H1 (cell line): Measurements from ENCODE around the gene BEAN1. TPM values are rescaled to one million over a fixed set of nuclear protein-coding genes. Genes with fewer than 3 reads are reported as not detected.

Source experiments
- CTCF ChIA-PET: fragments of 300-600 bp; sonication (Branson Sonifier 250); formaldehyde crosslinking; loops from one replicate; lab custom pipeline; 2021; ENCODE audit not compliant: partially characterized antibody; lab: Charles Lee
- POLR2A ChIA-PET: fragments of 300-600 bp; sonication (Branson Sonifier 250); formaldehyde crosslinking; loops from one replicate; lab custom pipeline; 2021; ENCODE audit warnings: inconsistent platforms; ENCODE audit not compliant: partially characterized antibody; lab: Charles Lee
- DNase-seq, 2 experiments: peaks; one replicate each; pipeline versions ENCODE4 v3.0.0 to v3.0.0-alpha.2; 2010 to 2022; ENCODE audit warnings: low spot score in 2 of 2, low read depth in 1 of 2, mixed read lengths in 1 of 2
- FAIRE-seq: peaks from 2 replicates; lab custom pipeline; 2011; peaks lifted over from hg19 to GRCh38; lab: Jason Lieb, UNC
- H2AFZ ChIP-seq: 2 replicates; pipeline ENCODE4 v1.8.1; 2012; ENCODE audit warnings: low read length, inconsistent platforms
- H2AK5ac ChIP-seq: 2 replicates; pipeline ENCODE4 v1.6.1; 2013; ENCODE audit warnings: low read depth, low read length
- H2BK120ac ChIP-seq: replicated peaks from 2 replicates; pipeline ENCODE3; 2013; ENCODE audit warnings: low read depth, low read length, inconsistent platforms
- H2BK12ac ChIP-seq: 2 replicates; pipeline ENCODE4 v1.6.1; 2013; ENCODE audit warnings: low read depth, low read length
- H2BK15ac ChIP-seq: 2 replicates; pipeline ENCODE4 v1.6.1; 2013; ENCODE audit warnings: low read length
- H2BK20ac ChIP-seq: 2 replicates; pipeline ENCODE4 v1.6.1; 2013; ENCODE audit warnings: low read length
- H2BK5ac ChIP-seq: 2 replicates; pipeline ENCODE4 v1.6.1; 2013; ENCODE audit warnings: low read depth, low read length
- H3K14ac ChIP-seq: 2 replicates; pipeline ENCODE4 v1.6.1; 2013; ENCODE audit warnings: inconsistent platforms; ENCODE audit not compliant: insufficient read length
- H3K18ac ChIP-seq: 2 replicates; pipeline ENCODE4 v1.6.1; 2013; ENCODE audit warnings: low read length; ENCODE audit errors: extremely low read depth
- H3K23ac ChIP-seq: 2 replicates; pipeline ENCODE4 v1.6.1; 2013; ENCODE audit warnings: inconsistent platforms; ENCODE audit not compliant: insufficient read length
- H3K23me2 ChIP-seq: 2 replicates; pipeline ENCODE4 v1.6.1; 2013; ENCODE audit warnings: low read depth, low read length
- H3K27ac ChIP-seq: 2 replicates; pipeline ENCODE4 v1.6.1; 2011; ENCODE audit warnings: low read depth, low read length, inconsistent platforms
- H3K27me3 ChIP-seq, 4 experiments: replicated peaks in 1 of 4; 1 replicate in 1 of 4; 2 replicates in 3 of 4; pipeline versions ENCODE4 v1.6.1 to v1.8.1; 2011 to 2013; ENCODE audit warnings: low read length in 3 of 4, mild to moderate bottlenecking in 3 of 4, inconsistent platforms in 2 of 4, mixed read lengths in 2 of 4, moderate library complexity in 1 of 4; ENCODE audit not compliant: control insufficient read depth in 3 of 4, insufficient read depth in 3 of 4; ENCODE audit errors: extremely low read depth in 1 of 4
- H3K36me3 ChIP-seq, 4 experiments: 2 replicates each; pipeline versions ENCODE4 v1.6.1 to v1.8.1; 2011 to 2013; ENCODE audit warnings: mild to moderate bottlenecking in 4 of 4, low read length in 3 of 4, moderate library complexity in 2 of 4, control low read depth in 1 of 4, inconsistent platforms in 1 of 4; ENCODE audit not compliant: insufficient read depth in 4 of 4, control insufficient read depth in 2 of 4
- H3K4ac ChIP-seq: replicated peaks from 2 replicates; pipeline ENCODE3; 2013; ENCODE audit warnings: low read length, low read depth, mixed read lengths, inconsistent platforms; ENCODE audit not compliant: insufficient read length
- H3K4me1 ChIP-seq, 4 experiments: replicated peaks in 1 of 4; 1 replicate in 1 of 4; 2 replicates in 3 of 4; pipeline versions ENCODE4 v1.6.1 to v1.8.1; 2011 to 2013; ENCODE audit warnings: low read length in 3 of 4, inconsistent platforms in 2 of 4, mixed read lengths in 1 of 4; ENCODE audit not compliant: insufficient read depth in 4 of 4, control insufficient read depth in 3 of 4
- H3K4me2 ChIP-seq, 2 experiments: 2 replicates each; pipeline versions ENCODE4 v1.6.1 to v1.8.1; 2011 to 2013; ENCODE audit warnings: low read depth in 2 of 2, low read length in 2 of 2, control low read depth in 1 of 2, inconsistent platforms in 1 of 2, mild to moderate bottlenecking in 1 of 2; ENCODE audit not compliant: insufficient read depth in 1 of 2
- H3K4me3 ChIP-seq, 4 experiments: fragments of 200-600, 300-600 bp in 1 of 4; sonication (generic), shearing (Covaris generic), sonication (Bioruptor Twin) in 1 of 4; 2 replicates each; pipeline versions ENCODE4 v1.5.1 to v1.8.1; 2011 to 2016; ENCODE audit warnings: low read length in 4 of 4, low read depth in 3 of 4, control low read depth in 2 of 4, inconsistent platforms in 2 of 4, mild to moderate bottlenecking in 2 of 4, mixed read lengths in 1 of 4, moderate library complexity in 1 of 4; ENCODE audit not compliant: insufficient read depth in 2 of 4; ENCODE audit errors: extremely low read depth in 1 of 4
- H3K56ac ChIP-seq: replicated peaks from 2 replicates; pipeline ENCODE3; 2013; ENCODE audit warnings: low read depth, mild to moderate bottlenecking, mixed read lengths, low read length, inconsistent platforms; ENCODE audit not compliant: insufficient read length
- H3K79me1 ChIP-seq: 2 replicates; pipeline ENCODE4 v1.6.1; 2013; ENCODE audit warnings: low read depth, low read length, control low read depth
- H3K79me2 ChIP-seq, 2 experiments: 2 replicates each; pipeline versions ENCODE4 v1.6.1 to v1.8.1; 2012 to 2013; ENCODE audit warnings: low read length in 2 of 2, mild to moderate bottlenecking in 2 of 2, inconsistent platforms in 1 of 2; ENCODE audit not compliant: insufficient read depth in 2 of 2, control insufficient read depth in 1 of 2
- H3K9ac ChIP-seq, 4 experiments: replicated peaks in 1 of 4; 1 replicate in 1 of 4; 2 replicates in 3 of 4; pipeline versions ENCODE4 v1.6.1 to v1.8.1; 2011 to 2013; ENCODE audit warnings: low read depth in 3 of 4, low read length in 3 of 4, control low read depth in 2 of 4, mild to moderate bottlenecking in 2 of 4, moderate library complexity in 2 of 4, inconsistent platforms in 1 of 4; ENCODE audit errors: extremely low read depth in 1 of 4
- H3K9me3 ChIP-seq, 2 experiments: 2 replicates each; pipeline versions ENCODE4 v1.6.1 to v1.8.1; 2012 to 2013; ENCODE audit warnings: mild to moderate bottlenecking in 2 of 2, moderate library complexity in 2 of 2, control low read depth in 1 of 2, inconsistent platforms in 1 of 2, low read depth in 1 of 2, low read length in 1 of 2, mixed read lengths in 1 of 2; ENCODE audit not compliant: insufficient read depth in 2 of 2
- H4K20me1 ChIP-seq, 2 experiments: replicated peaks in 1 of 2; 2 replicates each; pipeline versions ENCODE3 to v1.8.1; 2011 to 2013; ENCODE audit warnings: inconsistent platforms in 2 of 2, low read length in 2 of 2, mild to moderate bottlenecking in 1 of 2; ENCODE audit not compliant: insufficient read depth in 2 of 2, control insufficient read depth in 1 of 2
- H4K5ac ChIP-seq: 2 replicates; pipeline ENCODE4 v1.6.1; 2013; ENCODE audit warnings: low read length, low read depth, mixed read lengths, inconsistent platforms; ENCODE audit not compliant: insufficient read length
- H4K8ac ChIP-seq: 2 replicates; pipeline ENCODE4 v1.8.0; 2013; ENCODE audit warnings: mild to moderate bottlenecking, moderate library complexity, low read length, inconsistent platforms; ENCODE audit not compliant: insufficient read depth; ENCODE audit errors: extremely low read depth
- H4K91ac ChIP-seq: replicated peaks from 2 replicates; pipeline ENCODE3; 2013; ENCODE audit warnings: low read length, mixed read lengths, inconsistent platforms; ENCODE audit not compliant: insufficient read length
- BACH1 ChIP-seq: IDR thresholded peaks from 2 replicates; pipeline ENCODE4 v1.6.1; 2012; ENCODE audit warnings: low read length, improper control_type of control experiment
- MAFK ChIP-seq: IDR thresholded peaks from 2 replicates; pipeline ENCODE4 v1.6.1; 2012; ENCODE audit warnings: low read depth, mild to moderate bottlenecking, improper control_type of control experiment, low read length
- POLR2A ChIP-seq, 2 experiments: IDR thresholded peaks; 1 replicate in 1 of 2; 2 replicates in 1 of 2; pipeline ENCODE4 v1.6.1; 2011; ENCODE audit warnings: low read depth in 2 of 2, low read length in 2 of 2, mild to moderate bottlenecking in 2 of 2; ENCODE audit errors: control extremely low read depth in 1 of 2
- POLR2AphosphoS5 ChIP-seq: IDR thresholded peaks from 2 replicates; pipeline ENCODE4 v1.6.1; 2011; ENCODE audit warnings: low read depth, low read length
- SUZ12 ChIP-seq: fragments of 200-600 bp; sonication (generic); IDR thresholded peaks from 2 replicates; pipeline ENCODE4 v1.6.1; 2012; ENCODE audit warnings: mild to moderate bottlenecking, inconsistent platforms, low read length, moderate library complexity, mixed read lengths
- WGBS, 2 experiments: shearing (Covaris generic) in 1 of 2; methylation state at CpG; one replicate each; pipeline versions ENCODE4 v1.1.6 to v1.1.7; 2013 to 2015; ENCODE audit warnings: low lambda C conversion rate in 2 of 2, mixed read lengths in 2 of 2, inconsistent platforms in 1 of 2, low coverage in 1 of 2, missing lambda C conversion rate in 1 of 2; ENCODE audit not compliant: insufficient replicate concordance in 2 of 2, insufficient coverage in 1 of 2, insufficient read length in 1 of 2; ENCODE audit errors: extremely low coverage in 1 of 2, missing lambda C conversion rate in 1 of 2; 5-methylcytosine and 5-hydroxymethylcytosine counted together
- polyA plus RNA-seq, 7 experiments: library from polyadenylated mRNA; depleted of rRNA in 3 of 7; stranded (reverse) in 5 of 7; unstranded in 2 of 7; fragments of >200 nt in 5 of 7; fragments of 200-250 nt in 2 of 7; gene quantifications; 1 replicate in 5 of 7; 2 replicates in 1 of 7; 4 replicates in 1 of 7; pipeline versions ENCODE4 v1.2.1 to v1.2.3, GENCODE V29; 2011 to 2013; ENCODE audit warnings: missing spikeins in 2 of 7, mixed read lengths in 2 of 7
- total RNA-seq: library from RNA; stranded (reverse); fragmentation: NEBNext Ultra II Directional; extraction: Animal tissue kit (Norgen Biotek cat#: 25700); gene quantifications from 2 replicates; pipeline ENCODE4 v1.2.1, GENCODE V29; 2021

BEAN1 gene
- total and polyA plus RNA-seq, 2 of the 8 experiments (the other 6 are each of a cell fraction or from before 2014, with no cell fraction given): 0.08 TPM; not detected in 1

DNA sequence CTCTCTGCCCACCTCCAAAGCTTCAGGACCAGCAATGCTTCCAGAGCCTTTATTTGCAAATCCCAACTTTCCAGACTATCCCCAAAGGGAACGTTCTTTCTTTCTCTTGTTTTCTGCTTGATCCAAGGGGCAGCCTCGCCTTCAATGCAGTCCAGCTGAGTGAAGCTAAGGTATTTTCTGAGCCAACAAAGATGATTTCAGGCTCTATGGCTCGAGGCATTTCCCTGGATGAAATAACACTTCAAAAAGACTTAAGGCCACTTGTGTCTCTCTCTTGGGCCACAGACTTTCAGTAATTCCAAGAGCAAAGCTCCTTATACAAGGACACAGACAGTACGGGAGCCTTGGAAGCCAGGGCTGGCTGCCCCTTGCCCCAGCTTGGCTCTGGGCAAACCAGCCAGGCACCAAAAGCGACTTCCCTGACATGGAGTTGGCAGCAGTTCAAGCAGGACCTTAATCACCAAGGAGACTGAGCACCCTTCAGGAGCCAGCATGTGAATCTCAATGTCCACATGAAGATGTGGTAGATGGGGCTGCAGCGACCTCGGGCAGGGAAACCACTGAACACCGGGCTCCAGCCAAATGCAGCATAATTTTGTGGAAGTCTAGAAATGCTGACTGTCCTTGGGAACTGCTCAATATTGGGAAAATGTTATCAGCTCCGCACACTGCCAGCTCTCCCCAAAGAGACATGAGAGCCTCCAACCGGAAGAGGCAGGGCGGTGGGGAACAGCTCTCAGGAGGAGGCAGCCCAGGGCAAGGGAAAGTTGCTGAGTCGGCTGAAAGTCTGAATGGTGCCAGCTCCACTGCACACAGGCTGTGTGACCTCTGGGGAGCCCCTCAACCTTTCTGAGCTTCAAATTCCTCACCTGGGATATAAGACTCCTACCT lies 83.9 kb downstream of the BEAN1 start:
- Histone ChIP-seq H2BK120ac (no peak overlapping the region), H3K4ac (no peak overlapping the region), H3K79me2 (no peaks in the 10 kb centered on the region), H2BK12ac (peak overlapping the region; percentile 93; the same call in 1 of the 2 replicates), H4K8ac (no peak overlapping the region), H2AK5ac (peak overlapping the region; percentile 17; the same call in 1 of the 2 replicates), H3K9ac (0 out of 7 replicates have a peak overlapping the region, but pooled peaks of 1 of the 4 experiments have one; percentile 6), H2AFZ (no peak overlapping the region), H3K27ac (no peak overlapping the region), H2BK15ac (0 out of 2 replicates have a peak overlapping the region, but pooled peaks have one; percentile 84), H4K20me1 (no peaks in the 10 kb centered on the region), H3K56ac (no peak overlapping the region), H3K18ac (peak overlapping the region; percentile 34; the same call in 1 of the 2 replicates), H3K36me3 (no peaks in the 10 kb centered on the region), H3K4me1 (peaks cover 8 to 20% (median 13%) of the 10 kb centered on the region in 4 experiments; a peak in 6 of 7 replicates), H2BK20ac (peak overlapping the region; percentile 28), H3K9me3 (no peaks in the 10 kb centered on the region), H4K5ac (no peak overlapping the region), H3K79me1 (no peaks in the 10 kb centered on the region), H3K14ac (no peak overlapping the region), H3K23me2 (no peaks in the 10 kb centered on the region), H4K91ac (no peak overlapping the region), H3K27me3 (no peaks in the 10 kb centered on the region), H3K4me2 (peak overlapping the region; percentile 49 to 54; a peak in 3 of 4 replicates), H2BK5ac (no peak overlapping the region), H3K23ac (no peak overlapping the region), H3K4me3 (no peak overlapping the region)
- no peak for DNase-seq
- CTCF ChIA-PET: interaction anchor here (0.8 to 3.3 kb wide), 19 partner anchors 10 to 169 kb away, joined by 3 to 19 read pairs (median 4); no protein-coding TSS in a partner anchor
- FAIRE-seq: no peak
- TF ChIP-seq BACH1 (peak; percentile 66; the same call in 1 of the 2 replicates), POLR2A (IDR thresholded peaks at IDR 0.05; ENCODE audit: control extremely low read depth in 1 of 2, low read depth in 2 of 2, low read length in 2 of 2) (no peak), POLR2AphosphoS5 (no peak), MAFK (peak; percentile 97), SUZ12 (no peak)
- POLR2A ChIA-PET: interaction anchor here (1.1 to 2.0 kb wide), 4 partner anchors 9 to 39 kb away, joined by 4 to 8 read pairs (median 4); partner anchors contain the start of gene TK2
- 76% methylated on average over 12 of the region's 12 CpGs; no CpG with 5 or more reads in 1 of the 2 experiments for WGBS, 2 experiments
